ENCODE measurements around the gene IPO7.
A peak's percentile ranks its signal among the peaks of the same experiment; 100 is the strongest.
"Not testable (repeated sequence)": the region's sequence is repeated elsewhere in the genome, so short reads cannot be mapped to it uniquely, and the experiment has no call there.

Gene IPO7

DNA sequence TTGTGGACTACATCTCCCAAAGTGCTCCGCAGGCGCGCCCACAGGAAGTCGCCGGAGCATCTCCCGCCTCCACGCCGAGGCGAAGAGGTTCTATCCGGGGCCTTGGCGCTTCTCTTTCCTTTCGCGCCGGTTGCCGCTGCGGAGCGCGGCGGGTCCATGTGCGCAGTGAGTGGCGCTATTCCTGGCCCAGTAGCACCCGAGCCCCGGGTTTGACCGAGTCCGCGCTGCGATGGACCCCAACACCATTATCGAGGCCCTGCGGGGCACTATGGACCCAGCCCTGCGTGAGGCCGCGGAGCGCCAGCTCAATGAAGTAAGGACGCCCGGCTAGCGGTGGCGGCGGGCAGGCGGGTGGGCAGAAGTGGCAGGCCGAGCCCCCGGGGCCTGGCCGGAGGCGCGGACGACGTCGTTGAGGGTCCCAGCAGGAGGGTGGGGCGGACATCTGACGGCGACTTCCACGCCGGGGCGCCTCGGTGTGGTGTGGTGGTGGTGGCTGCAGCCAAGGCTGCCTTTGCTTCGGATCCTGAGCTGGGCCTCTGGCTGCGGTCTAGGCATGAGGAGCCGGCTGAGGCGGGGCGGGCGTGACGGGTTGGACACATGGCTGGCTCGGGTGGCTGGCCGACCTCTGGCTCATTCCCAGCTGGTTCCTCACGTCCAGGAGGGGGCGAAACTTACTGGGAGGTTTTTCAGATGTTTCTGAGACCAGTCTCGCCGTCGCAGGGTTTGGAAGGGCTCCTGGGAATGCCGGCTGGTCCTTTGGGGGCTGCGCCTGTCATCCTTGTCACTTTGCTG lies at the start of gene IPO7:
Gene IPO7, plus strand, starts transcription at position 118 of the 792 bp plus-strand sequence. Its CDS starts 112 bp downstream, at position 230.
- DNase-seq: peak; percentile 88

DNA sequence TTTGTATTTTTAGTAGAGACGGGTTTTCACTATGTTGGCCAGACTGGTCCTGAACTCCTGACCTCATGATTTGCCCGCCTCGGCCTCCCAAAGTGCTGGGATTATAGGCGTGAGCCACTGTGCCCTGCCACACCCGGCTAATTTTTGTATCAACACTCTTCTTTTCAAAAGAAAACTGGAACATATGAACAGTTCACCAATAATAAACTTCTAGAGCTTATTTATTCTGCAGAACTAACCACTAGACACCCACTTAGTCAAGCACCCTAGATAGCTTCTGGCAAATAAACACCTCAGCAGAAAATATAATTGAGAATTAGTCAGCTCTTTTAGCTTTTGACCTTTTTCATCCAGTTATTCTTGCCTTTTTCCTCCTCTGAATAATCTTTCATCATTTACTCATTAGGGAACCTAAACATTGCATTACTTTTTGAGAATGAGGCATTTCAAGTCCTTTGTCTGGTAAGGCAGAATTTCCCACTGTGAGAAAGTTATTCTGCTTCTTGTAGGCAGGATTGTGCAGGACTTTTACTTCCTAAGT lies 42.7 kb upstream of the IPO7 start:
- no peak for DNase-seq

DNA sequence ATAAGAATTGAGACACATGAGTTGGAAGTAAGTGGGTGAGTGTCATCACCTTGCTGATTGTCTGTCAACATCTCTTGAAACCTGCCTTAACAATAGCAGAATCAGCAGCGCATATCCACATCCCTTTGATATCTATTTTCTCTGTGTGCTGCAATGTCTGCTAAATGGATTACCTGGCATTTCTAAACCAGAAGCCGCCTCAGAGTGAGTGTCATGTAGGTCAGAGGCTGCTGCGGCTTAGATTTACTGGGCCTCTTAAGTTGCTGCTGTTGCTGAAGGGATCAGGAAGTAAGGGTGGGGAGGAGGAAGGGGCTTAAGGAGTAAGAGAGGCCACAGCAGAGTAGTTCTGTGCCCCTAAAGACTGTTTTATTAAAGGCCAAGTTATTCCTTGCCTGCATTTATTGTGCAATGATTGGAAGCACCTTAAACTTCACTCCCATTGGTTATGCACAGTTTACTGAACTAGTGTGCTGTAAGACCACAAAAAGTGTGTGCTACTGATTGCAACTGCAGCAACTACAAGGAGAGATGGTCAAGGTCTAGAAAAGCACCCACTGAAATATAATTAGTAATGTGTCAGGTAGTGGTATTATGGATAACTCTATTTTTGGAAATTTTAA lies 40.3 kb upstream of the IPO7 start:
- DNase-seq: no peak

DNA sequence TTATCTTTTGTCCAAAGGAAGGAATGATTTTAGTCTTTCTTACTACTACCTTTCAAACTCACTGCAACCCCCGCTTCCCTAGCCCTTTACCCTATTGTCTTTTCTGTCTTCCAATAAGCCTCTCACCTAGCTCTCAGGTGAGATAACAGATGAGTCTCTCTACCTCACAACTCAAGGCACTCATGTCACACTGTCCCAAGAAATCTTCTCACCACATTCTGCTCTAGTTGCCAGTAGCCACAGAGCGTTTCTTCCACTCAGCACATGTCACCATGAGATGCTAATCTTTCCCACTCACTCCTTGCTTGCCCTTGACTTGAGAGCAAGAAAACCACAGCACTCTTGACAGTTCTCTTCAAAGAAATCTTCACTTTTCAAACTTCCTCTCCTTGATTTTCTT lies 37.4 kb upstream of the IPO7 start:
- DNase-seq: no peak

DNA sequence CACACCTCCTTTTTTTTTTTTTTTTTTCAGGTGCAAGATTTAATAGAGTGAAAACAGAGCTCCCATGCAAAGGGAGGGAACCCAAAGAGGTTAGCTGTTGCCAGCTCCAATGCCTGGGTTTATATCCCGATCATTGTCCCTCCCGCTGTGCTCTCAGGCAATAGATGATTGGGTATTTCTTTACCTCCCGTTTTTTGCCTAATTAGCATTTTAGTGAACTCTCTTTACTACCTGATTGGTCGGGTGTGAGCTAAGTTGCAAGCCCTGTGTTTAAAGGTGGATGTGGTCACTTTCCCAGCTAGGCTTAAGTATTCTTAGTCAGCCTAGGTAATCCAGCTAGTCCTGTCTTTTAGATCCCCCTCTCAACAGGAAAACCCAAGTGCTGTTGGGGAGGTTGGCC lies 36.7 kb upstream of the IPO7 start:
- not testable (repeated sequence) for DNase-seq

DNA sequence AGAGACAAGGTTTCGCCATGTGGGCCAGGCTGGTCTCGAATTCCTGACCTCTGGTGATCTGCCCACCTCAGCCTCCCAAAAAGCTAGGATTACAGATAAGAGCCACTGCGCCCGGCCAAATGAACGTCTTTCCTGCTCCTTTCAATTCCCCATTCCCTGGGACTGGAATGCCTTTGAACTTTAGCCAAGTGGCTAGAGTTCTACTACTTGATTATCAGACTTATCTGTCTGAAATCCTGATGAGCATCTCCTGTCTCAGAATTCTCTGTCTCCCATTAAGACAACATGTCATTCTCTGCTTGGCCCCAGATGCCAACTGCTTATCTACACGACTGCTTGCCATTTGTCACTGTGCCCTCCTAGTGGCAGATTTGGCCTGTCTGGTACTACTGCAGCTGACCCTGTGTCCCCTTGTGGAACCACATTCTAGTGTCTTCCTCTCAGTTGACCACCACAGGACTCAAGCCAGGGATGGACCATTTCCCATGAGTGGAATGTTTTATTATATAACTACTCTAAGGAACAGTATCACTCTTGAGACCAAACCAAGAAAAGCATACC lies 33.1 kb upstream of the IPO7 start:
- no peak for DNase-seq

DNA sequence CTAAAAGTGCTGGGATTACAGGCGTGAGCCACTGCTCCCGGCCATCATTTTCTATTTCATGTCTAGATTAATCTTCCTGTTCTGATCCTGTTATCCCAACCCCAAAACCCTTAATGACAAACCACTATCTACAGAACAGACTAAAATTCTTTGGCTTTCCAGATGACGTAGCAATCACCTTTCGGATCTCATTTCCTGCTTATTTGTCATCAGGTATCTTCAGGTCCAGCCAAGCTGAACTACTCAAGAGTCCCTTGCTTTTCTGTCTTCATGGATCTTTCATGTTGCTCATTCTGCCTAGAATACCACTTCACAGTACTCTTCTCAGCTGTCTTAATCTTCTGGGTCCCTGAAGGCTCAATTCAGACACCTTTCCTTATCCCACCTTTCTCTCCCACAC lies 27.4 kb upstream of the IPO7 start:
- no peak for DNase-seq

DNA sequence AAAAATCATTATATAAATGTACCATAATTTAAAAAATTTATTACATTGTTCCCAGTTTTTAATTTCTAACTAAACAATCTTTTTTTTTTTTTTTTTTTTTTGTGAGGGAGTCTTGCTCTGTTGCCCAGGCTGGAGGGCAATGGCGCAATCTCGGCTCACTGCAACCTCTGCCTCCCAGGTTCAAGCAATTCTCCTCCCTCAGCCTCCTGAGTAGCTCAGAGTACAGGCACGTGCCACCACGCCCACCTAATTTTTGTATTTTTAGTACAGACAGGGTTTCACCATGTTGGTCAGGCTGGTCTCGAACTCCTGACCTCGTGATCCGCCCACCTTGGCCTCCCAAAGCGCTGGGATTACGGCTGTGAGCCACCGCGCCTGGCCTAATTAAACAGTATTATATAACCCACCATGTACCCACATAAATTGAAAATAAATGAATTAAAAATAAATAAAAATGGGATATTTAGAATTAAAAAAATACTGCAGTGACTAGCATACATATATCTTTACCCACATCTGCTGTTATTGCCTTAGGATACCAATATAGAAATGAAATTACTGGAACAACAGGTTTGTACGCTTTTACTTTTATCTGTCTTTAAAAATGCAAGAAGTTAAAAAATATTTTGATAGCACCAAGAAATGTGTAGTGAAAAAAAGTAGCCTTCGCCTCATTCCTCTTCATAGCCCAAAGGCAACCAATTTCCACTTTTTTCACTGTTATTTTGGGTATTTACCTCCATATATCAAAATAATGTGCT lies 23.4 kb upstream of the IPO7 start:
- DNase-seq: not testable (repeated sequence)

DNA sequence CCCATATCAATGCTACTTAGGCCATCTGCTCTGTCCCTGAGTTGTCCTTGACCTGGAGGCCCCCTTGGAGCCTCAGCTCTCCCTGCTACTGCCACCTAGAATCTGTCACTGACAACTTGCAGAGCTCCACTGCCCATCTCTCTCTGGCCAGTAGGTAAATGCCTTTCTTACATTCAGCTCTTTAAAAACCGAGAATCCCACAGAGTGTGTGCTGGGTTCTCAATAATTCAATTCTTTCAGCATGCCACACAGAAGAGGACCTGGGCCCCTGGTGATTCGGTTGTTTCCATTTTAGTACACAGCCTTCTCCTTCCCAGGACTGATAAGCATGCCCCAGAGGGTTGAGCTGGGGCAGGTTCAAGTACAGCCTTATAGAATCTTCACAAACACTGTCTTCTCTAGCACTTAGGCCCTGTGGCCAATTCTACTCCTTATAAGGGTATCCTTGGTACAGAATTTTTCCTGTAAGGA lies 22.0 kb upstream of the IPO7 start:
- DNase-seq: no peak

DNA sequence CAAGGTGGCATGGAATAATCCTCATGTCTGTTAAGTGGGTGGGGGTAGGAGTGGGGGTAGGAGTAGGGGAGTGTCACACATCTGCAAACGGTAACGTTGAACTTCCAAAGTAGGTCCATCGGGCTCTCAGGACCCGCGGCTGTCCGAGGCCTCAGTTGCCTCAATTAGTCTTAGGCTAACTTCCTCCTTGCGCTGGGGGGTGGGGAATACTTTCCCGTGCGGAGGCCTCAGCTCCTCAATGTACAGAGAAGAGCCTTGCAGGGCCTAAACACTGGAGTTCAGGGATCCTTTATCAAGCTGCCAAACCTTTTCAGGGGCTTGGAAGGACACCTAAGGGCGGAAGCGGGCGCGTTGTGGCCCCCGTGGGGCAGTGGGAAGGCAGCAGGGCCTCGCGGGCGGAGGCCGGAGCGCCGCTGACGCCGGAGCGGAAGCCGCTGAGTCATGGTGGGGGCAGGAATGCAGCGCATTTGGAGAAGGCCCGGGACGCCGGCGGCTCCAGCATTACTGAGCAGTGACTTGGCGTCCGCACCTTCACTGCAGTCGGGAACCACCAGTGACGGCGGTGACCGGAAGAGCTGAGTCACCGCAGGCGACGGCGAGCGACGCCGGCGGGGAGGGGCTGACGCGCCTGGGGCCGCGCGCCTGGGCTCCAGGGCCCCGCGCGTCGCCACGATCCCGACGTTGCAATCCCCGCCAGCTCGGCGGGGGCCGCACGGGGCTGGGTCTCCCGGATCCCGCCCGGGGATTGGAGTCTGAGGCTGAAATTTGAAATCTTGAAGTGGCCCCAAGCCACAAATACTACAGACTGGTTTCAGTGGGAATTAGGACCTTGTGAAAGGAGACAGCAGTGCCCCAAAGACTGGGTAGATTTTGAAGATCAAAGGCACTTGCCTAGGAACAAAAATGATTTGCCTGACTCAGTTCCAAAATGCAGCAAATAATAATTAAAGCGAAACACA lies 20.2 kb upstream of the IPO7 start:
- peak; percentile 89 for DNase-seq

DNA sequence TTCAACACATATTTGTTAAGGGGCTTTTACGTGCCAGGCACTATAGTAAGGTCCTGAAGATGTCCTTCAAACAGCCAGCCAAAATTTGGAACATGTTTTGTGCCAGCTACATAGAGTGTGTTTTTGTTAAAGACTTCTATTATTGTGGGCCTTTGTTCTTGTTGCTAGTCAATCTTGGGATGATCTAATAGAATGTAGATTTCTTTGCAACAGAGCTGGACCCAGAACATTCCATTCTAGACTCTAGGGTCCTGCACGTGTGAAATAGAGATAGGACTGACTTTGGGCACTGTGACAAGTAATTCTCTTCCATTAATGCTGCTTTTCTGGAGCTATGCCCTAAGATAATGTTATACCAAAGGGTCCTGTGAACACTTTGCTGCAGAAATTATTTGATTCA lies 16.9 kb upstream of the IPO7 start:
- no peak for DNase-seq

DNA sequence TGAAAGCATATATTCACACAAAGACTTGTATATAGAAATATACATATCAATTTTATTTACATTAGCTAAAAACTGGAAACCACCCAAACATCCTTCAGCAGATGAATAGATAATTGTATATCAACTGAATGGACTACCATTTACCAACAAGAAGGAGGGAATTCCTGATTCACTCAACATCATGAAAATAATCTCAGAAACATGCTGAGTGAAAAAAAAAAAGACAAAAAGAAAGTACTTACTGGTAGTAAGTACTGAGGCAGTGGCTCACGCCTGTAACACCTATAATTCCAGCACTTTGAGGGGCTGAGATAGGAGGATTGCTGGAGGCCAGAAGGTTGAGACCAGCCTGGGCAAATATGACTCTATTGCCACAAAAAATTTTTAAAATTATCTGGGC lies 7.4 kb upstream of the IPO7 start:
- DNase-seq: no peak

DNA sequence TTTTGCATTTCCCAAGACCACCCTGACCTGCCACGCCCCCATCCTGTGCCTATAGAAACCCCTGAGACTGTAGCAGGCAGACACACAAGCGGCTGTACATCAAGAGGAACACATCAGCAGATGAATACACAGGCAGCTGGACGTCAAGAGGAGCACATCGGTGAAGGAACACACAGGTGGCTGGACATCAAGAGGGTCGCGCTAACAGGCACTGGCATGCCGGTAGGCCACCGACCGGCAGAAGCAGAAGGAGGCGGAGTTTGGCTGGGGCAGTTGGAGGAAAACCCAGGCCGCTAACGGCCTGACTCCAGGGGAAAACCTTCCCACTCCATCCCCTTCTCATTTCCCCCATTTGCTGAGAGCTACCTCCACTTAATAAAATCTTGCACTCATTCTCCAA lies 5.4 kb upstream of the IPO7 start:
- no peak for DNase-seq

DNA sequence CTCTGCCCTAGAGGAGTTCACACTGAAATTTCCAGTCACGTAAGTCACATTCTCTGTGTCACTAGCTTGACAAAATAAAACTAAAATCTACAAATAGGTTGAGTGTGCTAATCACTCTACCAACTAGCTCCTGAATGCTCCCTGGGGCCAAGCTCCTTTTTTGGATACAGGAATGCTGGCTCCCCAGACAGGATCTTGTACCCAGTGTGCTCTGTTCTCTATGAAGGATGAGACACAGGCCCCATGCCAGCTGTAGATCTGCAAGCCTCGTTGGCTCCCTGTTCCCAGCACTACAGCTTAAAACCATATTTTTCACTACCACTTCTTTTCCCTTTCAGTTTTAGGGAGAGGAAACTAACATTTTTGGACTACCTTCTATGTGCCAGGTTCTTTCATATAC lies 3.7 kb upstream of the IPO7 start:
- DNase-seq: no peak

DNA sequence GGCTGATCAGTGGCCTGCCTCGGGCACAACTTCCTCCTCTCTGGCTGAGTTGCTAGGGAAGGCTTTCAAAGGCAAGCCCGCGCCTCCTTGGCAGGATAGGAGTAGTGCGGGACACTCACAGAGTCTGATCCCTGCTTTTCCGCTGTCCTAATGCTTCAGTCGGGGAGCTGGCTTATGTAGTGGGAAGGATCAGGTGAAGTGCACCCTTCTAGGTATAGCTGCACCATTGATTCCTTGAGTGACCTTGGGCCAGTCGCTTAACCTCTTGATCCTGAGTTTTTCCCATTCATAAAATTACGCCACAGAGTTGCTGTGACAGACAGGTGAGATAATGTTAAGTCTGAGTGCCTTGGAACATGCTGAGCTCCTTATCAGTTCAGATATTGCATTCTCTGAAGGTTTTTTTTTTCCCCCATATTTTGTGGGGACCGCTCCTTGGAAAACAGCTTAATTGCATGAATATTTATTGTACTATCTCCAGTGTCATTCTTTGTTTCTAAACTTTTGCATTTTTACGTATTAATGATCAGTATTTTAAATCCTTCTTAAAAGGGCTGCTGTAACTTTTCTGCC lies 961 bp downstream of the IPO7 start:
- peak; percentile 29 for DNase-seq

DNA sequence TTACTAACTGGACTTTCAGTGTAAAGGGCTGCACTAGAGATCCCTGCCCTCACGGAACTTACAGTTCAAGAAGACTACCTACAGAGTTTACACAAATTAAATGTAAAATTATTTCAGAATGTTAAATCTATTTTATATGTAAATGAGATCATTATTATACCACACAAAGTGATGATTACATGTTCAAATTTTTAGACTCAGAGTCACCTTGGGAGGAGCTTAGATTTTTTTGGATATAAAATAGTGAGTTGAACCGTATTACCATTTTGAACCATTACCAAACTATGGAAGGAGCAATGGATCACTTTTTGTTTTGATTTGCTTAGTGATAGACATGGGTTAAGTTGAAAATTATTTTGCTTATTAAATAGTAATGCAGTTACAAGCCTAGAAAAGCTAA lies 1.6 kb downstream of the IPO7 start:
- no peak for DNase-seq

DNA sequence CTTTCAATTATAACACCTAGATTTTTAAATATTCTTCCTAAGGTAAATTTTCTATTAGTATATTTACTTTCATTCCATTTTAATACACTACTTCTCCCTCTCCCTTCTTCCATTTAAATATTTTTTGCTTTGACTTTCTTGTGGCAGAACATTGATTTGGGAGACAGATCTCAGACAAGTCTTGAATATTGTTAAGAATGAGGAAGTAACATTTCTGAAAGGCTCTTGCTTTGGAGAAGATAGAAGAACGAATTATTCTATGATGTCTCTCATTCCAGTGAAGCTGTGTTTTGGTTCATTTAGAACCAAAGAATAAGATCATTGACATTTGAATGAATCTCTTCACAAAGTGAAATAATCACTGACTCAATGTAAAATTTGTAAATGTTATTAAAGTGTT lies 2.4 kb downstream of the IPO7 start:
- DNase-seq: no peak

DNA sequence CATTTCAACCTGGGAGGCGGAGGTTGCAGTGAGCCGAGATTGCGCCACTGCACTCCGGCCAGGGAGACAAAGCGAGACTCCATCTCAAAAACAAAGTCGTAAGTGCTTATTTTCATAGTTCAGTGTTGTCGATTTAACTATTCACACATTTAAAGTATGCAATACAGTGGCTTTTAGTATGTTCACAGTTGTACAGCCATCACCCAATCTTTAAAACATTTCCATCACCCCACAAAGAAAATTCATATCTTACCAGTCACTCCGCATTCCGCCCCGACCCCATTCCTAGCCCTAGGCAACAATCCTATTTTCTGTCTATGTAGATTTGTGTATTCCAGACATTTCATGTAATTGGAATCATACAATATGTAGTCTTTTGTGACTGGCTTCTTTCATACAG lies 11.9 kb downstream of the IPO7 start:
- DNase-seq: no peak

DNA sequence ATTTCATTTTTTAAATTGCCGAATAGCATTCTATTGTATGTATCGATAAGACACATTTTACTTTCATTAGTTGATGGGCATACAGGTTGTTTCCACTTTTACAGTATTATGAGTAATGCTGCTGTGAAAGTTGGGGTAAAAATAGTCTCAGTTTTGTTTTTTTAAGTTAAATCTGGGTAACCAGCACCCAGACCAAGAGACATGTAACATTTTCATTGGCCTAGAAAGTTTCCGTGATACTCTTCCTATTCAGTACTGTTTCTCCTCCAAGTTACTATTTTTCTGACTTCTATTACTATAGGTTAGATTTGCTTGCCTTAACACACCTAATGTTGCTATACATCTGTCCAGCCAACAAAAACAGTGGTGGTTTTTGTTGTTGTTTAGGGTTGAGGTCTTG lies 12.3 kb downstream of the IPO7 start:
- no peak for DNase-seq

DNA sequence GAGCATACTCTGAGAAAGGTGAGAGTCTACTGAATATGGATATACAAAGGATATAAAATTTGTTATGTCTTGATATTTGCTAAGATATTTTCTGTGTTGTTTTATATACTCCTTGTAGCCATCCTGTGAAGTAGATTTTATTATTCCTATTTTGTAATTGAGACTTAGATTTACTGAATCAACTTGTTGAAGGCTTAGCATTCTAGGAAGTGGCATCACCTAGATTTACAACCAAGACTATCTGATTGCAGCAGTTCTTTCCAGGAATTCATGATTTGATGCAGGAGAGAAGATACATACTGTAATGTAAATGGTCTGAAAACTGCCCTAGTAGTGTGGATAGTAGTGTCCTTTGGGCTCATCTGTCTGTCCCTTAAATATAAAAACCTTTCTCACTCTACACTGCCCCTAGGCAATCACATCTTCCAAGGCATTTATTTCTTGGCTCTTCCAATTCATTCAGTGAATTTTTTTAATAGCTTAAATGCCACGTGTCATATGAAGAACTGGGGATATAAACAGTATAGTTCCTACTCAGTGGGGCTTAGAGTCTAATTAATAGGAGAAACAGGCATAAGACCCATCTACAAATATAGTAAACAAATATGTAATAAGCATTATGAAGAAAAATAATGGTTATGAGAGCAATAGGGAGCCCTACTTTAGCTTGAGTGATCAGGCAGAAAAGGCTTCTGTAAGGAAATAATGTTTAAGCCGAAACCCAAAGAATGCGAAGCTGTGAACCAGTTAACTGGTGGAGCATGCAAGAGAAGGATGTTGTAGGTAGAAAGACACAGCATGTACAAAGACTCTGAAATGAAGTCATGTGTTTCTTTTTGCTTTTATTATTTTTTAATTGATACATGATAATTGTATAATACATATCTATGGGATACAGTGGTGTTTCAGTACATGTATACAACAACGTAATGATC lies 13.6 kb downstream of the IPO7 start:
- no peak for DNase-seq

DNA sequence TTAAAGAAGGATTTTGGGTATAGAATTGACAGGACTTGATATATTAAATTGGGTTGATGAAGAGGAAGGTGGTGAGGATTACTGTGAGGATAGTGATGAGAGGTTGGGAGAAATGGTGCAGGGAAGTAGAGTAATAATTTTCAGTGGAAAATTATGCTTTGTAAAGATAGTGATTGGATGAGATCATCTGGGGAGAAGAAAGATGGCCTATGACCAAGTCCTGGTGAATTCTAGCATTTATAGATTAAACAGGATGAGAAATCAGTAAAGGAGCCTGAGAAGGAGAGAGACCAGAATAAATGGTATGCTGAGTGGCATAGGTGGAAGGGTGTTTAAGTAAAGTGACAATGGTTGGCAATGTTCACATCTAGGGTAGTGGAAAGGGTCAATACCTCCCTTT lies 15.0 kb downstream of the IPO7 start:
- no peak for DNase-seq
